Camera-type eye (tissue), 1 donor: ENCODE measurements around the gene GALNT10. TPM values are rescaled to one million over a fixed set of nuclear protein-coding genes. Genes with fewer than 3 reads are reported as not detected.

Source experiments
- total RNA-seq: library from RNA; depleted of rRNA; stranded (reverse); fragments of >200 nt; gene quantifications from one replicate; pipeline ENCODE4 v1.2.3, GENCODE V29; 2014

Gene GALNT10, protein sequence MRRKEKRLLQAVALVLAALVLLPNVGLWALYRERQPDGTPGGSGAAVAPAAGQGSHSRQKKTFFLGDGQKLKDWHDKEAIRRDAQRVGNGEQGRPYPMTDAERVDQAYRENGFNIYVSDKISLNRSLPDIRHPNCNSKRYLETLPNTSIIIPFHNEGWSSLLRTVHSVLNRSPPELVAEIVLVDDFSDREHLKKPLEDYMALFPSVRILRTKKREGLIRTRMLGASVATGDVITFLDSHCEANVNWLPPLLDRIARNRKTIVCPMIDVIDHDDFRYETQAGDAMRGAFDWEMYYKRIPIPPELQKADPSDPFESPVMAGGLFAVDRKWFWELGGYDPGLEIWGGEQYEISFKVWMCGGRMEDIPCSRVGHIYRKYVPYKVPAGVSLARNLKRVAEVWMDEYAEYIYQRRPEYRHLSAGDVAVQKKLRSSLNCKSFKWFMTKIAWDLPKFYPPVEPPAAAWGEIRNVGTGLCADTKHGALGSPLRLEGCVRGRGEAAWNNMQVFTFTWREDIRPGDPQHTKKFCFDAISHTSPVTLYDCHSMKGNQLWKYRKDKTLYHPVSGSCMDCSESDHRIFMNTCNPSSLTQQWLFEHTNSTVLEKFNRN
- total RNA-seq: 29.1 TPM

DNA sequence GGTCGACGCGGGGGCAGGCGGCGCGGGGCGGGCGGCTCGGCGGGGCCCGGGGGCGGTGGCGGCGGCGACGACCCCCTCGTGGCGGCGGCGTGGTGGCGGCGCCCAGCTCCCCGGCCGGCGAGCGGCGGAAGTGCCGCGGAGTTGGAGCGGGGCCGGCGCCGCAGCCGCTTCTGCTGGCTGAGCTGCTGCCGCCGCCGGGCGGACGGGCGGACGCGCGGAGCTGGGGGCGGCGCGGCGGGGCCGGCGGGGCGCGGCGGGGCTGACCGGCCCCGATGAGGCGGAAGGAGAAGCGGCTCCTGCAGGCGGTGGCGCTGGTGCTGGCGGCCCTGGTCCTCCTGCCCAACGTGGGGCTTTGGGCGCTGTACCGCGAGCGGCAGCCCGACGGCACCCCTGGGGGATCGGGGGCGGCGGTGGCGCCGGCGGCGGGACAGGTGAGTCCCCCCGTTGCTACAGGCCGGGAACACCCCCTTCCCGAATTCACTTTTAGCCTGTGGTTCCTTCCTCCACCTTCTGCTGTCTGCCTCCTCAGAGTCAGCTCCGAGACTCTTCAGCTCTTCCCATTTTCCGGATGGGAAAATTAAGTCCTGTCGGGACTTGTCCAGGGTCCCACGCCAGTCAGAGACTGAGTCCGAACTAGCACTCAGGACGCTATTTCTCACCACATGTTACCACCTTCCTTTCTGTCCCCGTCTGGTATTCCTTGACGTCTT, at the start of gene GALNT10:
Gene GALNT10 (plus strand): TSS at position 139 of the 710 bp plus-strand sequence. CDS start 134 bp downstream, at position 273.

DNA sequence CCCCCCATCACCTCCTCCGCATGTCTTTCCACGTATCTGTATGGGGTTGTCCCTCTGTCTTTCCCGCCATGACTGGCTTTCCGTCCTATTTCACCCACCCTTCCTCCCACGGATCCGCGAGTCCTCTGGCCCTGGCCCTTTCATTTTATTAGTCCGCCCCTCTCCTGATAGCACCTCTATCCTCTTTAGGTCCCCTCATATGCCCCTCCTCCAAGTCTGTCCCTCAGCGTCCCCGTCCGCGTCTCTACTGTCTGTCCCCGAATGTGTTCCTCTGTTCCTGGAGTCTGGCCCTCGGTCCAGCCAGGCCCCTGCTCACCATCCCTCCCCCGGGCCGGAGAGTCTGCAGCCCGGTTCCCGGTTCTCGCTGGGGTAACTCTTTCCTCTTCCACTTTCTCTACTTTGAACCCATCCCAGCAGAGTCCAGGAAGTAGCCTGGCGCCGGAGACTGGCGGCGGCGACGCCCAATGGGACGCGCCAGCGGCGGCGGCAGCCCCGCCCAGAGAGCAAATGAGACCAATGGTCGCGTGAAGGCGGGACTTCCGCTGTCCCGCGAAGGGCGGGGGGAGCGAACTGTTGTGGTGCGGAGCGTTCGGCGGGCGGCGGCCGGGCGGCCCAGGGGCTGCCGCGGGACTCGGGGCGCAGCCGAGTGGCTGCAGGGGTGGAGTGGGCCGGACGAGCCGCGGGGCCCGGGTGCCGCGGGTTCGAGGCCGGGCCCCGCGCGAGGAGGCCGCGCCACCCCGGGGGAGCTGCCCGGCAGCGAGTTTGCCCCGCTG, 255.1 kb downstream of the GALNT10 start, which contains the start of gene SAP30L:
Gene SAP30L (plus strand): TSS at position 576 of the 773 bp plus-strand sequence. CDS start 608 bp downstream, outside the sequence.

Other genes with a start within 250 kb of the GALNT10 start
- 37.7 TPM for gene FAM114A2, start 151.8 kb upstream of the GALNT10 start, total RNA-seq
- 129 TPM for gene MFAP3, start 151.8 kb upstream of the GALNT10 start, total RNA-seq